GM19467 (cell line): ENCODE data around the gene ZNF483.
"Not testable (repeated sequence)": the region's sequence is repeated elsewhere in the genome, so short reads cannot be mapped to it uniquely, and the experiment has no call there.

ENCODE experiments used
- ATAC-seq: cut with Tn5 transposase; IDR thresholded peaks from one replicate; pipeline ENCODE4 v1.9.1; 2021; ENCODE audit warnings: mild to moderate bottlenecking, moderate library complexity; ENCODE audit not compliant: unreplicated experiment

Gene ZNF483

DNA sequence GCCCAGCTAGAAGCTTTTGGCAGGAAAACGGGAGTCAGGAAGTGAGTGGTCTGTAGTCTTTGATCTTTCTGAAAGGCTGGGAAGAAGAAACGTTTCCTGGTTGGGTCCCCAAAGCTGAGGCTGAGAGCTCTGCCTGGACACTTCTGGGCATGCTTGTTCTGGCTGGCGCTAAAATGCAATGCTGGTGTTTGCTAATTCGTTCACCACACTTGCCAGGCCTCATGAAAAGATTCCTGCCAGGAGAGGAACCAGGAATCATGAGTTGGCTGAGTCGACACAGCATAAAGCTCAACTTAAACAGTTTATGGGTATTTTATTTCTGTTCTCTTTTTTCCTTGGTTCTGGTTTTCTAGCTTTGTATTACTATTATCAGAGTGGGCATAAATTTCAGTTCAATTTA, 85.2 kb downstream of the ZNF483 start:
- ATAC-seq: no peak

DNA sequence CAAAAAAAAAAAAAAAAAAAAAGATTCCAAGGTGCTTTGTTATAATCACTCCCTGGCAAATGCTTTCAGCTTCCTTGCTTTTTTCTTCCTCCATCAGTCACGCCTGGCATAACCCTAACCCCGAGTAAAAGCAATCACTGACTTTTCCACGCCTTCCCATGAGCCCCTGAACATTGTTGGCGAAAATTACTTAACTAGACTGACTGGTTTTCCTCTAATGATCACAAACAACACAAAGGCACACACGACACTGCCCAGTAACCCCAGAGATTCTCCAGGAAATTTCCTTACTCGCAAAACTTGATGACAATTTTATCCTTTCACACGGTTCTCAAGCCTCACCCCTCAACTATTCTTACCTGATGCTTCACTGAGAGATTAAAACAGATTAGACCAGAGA, 85.9 kb downstream of the ZNF483 start:
- ATAC-seq: no peak

DNA sequence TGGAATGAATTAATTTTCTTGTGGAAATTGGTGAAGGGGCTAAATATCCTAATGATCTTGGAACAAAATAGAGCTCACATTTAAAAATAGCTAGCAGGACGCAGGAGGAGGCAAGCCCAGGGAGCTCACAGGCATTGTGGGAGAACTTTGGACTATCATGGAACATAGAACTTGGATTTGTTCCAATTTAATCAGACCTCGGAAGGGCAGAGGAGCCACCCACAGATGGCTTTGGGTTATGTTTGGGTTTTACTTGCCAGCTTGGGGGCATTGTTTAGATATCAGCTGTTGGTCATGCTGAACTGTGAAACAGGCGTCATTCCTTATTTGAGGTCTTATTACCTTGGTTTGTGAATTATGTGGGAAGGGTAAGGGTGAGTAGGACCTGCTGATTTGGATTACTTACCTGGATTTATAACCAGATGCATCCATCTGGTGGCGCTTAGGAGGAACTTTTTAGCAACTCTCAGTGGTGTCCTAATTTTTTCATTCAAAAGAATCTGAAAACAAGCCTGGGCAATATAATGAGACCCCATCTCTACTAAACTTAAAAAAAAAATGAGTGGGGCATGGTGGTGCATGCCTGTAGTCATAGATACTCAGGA, 88.6 kb downstream of the ZNF483 start:
- ATAC-seq: no peak

DNA sequence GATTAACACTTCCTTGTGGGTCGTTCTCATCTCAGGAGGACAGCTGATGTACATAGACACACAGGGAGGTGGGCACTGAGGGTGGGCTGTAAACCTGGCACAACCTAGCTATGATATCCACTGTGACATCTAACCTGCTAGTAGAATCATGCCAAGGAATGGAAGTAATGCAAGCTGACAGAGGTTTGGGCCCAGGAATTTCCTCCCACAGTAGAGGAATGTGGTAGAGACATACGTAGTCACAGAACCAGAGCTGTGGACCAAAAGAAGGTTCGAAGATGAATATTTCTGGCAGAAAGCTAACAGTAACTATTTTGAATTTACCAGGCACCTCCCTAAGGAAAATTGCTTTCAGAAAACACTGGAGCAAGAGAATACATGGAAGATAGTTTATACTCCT, 90.9 kb downstream of the ZNF483 start:
- no peak for ATAC-seq

DNA sequence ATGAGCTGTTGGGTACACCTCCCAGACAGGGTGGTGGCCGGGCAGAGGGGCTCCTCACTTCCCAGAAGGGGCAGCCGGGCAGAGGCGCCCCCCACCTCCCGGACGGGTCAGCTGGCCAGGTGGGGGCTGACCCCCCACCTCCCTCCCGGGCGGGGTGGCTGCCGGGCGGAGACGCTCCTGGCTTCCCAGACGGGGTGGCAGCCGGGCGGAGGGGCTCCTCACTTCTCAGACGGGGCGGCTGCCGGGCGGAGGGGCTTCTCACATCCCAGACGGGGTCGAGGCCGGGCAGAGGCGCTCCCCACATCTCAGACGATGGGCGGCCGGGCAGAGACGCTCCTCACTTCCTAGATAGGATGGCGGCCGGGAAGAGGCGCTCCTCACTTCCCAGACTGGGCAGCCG, 92.4 kb downstream of the ZNF483 start:
- not testable (repeated sequence) for ATAC-seq

DNA sequence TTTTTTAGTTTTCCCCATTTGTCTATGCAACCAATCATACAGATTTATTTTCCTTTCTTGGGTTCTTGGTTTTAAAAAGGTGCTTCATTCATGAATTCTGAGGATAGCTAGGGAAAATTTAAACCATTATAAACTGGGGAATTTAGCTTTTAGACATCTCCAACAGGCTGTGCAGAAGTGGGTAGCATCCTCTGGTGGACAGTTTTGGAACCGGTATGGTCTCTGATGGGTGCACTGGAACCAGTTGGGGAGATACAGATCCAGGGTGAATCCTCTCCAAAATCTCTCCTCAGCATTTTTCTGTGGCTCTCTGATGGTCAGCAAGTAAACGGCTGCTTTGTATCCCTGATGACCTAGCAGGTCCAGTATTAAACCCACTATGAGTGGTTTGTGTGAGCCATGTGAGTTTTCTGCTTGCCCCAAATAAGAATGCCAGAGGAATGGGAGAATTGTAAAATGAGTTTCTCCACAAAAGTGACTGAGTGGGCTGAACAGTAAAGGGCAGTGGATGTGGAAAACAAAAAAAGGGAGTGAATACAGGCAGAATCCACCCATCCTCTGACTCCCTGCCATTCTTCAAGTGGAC, 97.0 kb downstream of the ZNF483 start:
- ATAC-seq: no peak

DNA sequence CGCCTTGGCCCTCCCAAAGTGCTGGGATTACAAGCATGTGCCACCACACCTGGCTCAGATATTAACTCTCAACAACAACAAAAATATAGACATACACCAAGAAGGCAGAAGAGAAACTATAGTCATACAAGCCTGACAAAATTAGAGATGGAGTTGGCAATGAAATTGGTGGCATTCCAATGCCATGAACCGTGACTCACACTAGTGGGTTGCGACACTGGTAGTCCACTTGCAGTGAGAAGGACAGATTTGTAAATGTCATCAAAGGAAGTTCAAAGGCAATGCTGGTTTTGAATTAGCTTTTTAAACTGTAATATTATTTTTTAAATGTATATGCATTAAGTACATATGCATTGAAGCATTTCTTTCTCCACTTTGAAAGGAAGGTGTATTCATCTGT, 97.6 kb downstream of the ZNF483 start:
- ATAC-seq: no peak
